ENCODE data around the gene TMEM179B. TPM values are rescaled to one million over a fixed set of nuclear protein-coding genes. Genes with fewer than 3 reads are reported as not detected.

Gene TMEM179B
- total and polyA plus RNA-seq, 2 of the 13 experiments (the other 11 are each of a cell fraction or from before 2014, with no cell fraction given) = 24.8 to 25.7 TPM

GRCh38 chr11:62787005-62787759 is at the start of gene TMEM179B (continued):
- TF ChIP-seq, protein P1, sequence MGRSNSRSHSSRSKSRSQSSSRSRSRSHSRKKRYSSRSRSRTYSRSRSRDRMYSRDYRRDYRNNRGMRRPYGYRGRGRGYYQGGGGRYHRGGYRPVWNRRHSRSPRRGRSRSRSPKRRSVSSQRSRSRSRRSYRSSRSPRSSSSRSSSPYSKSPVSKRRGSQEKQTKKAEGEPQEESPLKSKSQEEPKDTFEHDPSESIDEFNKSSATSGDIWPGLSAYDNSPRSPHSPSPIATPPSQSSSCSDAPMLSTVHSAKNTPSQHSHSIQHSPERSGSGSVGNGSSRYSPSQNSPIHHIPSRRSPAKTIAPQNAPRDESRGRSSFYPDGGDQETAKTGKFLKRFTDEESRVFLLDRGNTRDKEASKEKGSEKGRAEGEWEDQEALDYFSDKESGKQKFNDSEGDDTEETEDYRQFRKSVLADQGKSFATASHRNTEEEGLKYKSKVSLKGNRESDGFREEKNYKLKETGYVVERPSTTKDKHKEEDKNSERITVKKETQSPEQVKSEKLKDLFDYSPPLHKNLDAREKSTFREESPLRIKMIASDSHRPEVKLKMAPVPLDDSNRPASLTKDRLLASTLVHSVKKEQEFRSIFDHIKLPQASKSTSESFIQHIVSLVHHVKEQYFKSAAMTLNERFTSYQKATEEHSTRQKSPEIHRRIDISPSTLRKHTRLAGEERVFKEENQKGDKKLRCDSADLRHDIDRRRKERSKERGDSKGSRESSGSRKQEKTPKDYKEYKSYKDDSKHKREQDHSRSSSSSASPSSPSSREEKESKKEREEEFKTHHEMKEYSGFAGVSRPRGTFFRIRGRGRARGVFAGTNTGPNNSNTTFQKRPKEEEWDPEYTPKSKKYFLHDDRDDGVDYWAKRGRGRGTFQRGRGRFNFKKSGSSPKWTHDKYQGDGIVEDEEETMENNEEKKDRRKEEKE (IDR thresholded peaks at IDR 0.05) = no peak
- TF ChIP-seq ZNF260 (CRISPR knock-in tag; IDR thresholded peaks at IDR 0.05; ENCODE audit: borderline replicate concordance, low read depth) = no peak
- no peak for TF ChIP-seq ZNF296 (CRISPR knock-in tag; conservative IDR thresholded peaks at IDR 0.05)
- 0 out of 2 replicates have a peak, but pooled peaks have one; percentile 75 for TF ChIP-seq FIP1L1 (IDR thresholded peaks at IDR 0.05; ENCODE audit: borderline replicate concordance, insufficient read depth, low read depth, low read length)
- TF ChIP-seq HBP1 (CRISPR knock-in tag; IDR thresholded peaks at IDR 0.05; ENCODE audit: low read depth) = 0 out of 2 replicates have a peak, but pooled peaks have one; percentile 43
- TF ChIP-seq NFE2 (CRISPR knock-in tag; IDR thresholded peaks at IDR 0.05) = 0 out of 2 replicates have a peak, but pooled peaks have one; percentile 5
- TF ChIP-seq MTA3 (CRISPR knock-in tag; IDR thresholded peaks at IDR 0.05) = no peak
- 0 out of 2 replicates have a peak, but pooled peaks have one; percentile 16 for TF ChIP-seq STAT5B (CRISPR knock-in tag; IDR thresholded peaks at IDR 0.05)
- TF ChIP-seq KAT8 (CRISPR knock-in tag; IDR thresholded peaks at IDR 0.05) = peak; percentile 96
- TF ChIP-seq NR2F2 (IDR thresholded peaks at IDR 0.05; ENCODE audit: borderline replicate concordance, low read depth) = no peak
- TF ChIP-seq, protein P2, sequence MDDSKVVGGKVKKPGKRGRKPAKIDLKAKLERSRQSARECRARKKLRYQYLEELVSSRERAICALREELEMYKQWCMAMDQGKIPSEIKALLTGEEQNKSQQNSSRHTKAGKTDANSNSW (CRISPR knock-in tag; IDR thresholded peaks at IDR 0.05; ENCODE audit: borderline replicate concordance) = no peak
- TF ChIP-seq, protein P3, sequence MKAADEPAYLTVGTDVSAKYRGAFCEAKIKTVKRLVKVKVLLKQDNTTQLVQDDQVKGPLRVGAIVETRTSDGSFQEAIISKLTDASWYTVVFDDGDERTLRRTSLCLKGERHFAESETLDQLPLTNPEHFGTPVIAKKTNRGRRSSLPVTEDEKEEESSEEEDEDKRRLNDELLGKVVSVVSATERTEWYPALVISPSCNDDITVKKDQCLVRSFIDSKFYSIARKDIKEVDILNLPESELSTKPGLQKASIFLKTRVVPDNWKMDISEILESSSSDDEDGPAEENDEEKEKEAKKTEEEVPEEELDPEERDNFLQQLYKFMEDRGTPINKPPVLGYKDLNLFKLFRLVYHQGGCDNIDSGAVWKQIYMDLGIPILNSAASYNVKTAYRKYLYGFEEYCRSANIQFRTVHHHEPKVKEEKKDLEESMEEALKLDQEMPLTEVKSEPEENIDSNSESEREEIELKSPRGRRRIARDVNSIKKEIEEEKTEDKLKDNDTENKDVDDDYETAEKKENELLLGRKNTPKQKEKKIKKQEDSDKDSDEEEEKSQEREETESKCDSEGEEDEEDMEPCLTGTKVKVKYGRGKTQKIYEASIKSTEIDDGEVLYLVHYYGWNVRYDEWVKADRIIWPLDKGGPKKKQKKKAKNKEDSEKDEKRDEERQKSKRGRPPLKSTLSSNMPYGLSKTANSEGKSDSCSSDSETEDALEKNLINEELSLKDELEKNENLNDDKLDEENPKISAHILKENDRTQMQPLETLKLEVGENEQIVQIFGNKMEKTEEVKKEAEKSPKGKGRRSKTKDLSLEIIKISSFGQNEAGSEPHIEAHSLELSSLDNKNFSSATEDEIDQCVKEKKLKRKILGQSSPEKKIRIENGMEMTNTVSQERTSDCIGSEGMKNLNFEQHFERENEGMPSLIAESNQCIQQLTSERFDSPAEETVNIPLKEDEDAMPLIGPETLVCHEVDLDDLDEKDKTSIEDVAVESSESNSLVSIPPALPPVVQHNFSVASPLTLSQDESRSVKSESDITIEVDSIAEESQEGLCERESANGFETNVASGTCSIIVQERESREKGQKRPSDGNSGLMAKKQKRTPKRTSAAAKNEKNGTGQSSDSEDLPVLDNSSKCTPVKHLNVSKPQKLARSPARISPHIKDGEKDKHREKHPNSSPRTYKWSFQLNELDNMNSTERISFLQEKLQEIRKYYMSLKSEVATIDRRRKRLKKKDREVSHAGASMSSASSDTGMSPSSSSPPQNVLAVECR (CRISPR knock-in tag; IDR thresholded peaks at IDR 0.05; ENCODE audit: borderline replicate concordance) = peak; percentile 97
- no peak for TF ChIP-seq GLI4 (CRISPR knock-in tag; IDR thresholded peaks at IDR 0.05; ENCODE audit: borderline replicate concordance)
- TF ChIP-seq ZNF3 (CRISPR knock-in tag; IDR thresholded peaks at IDR 0.05) = no peak
- TF ChIP-seq ZSCAN12 (CRISPR knock-in tag; IDR thresholded peaks at IDR 0.05) = 0 out of 2 replicates have a peak, but pooled peaks have one; percentile 39
- peak; percentile 91 for TF ChIP-seq ZSCAN5A (CRISPR knock-in tag; IDR thresholded peaks at IDR 0.05; ENCODE audit: borderline replicate concordance)
- no peak for TF ChIP-seq TCF7L2 (IDR thresholded peaks at IDR 0.05; ENCODE audit: low read depth, low read length)
- peak; percentile 78 for TF ChIP-seq ZSCAN31 (CRISPR knock-in tag; IDR thresholded peaks at IDR 0.05; ENCODE audit: low read depth)
- TF ChIP-seq ZNF772 (CRISPR knock-in tag; IDR thresholded peaks at IDR 0.05) = peak; percentile 79; the same call in 1 of the 2 replicates
